Right renal cortex interstitium (tissue), 3 donors: ENCODE measurements around the gene KASH5. TPM values are rescaled to one million over a fixed set of nuclear protein-coding genes. Genes with fewer than 3 reads are reported as not detected.

Experiments
- DNase-seq, 3 donors: peaks; one replicate each; pipeline ENCODE4 v3.0.0-alpha.2; 2013; ENCODE audit warnings: low read depth in 3 of 3, low spot score in 2 of 3
- polyA plus RNA-seq, 3 donors: library from polyadenylated mRNA; unstranded; fragments of 120-200 nt; gene quantifications; one replicate each; pipeline ENCODE4 v1.2.1, GENCODE V29; 2013; ENCODE audit not compliant: insufficient read length in 3 of 3

The KASH5 gene
- polyA plus RNA-seq, 3 donors = 0.14 to 0.45 (median 0.18) TPM

GRCh38 chr19:49391581-49392399, 3.7 kb downstream of the KASH5 start:
- peak in 2 of 3 donors; percentile 51 to 64 for DNase-seq

GRCh38 chr19:49393881-49394280, 5.8 kb downstream of the KASH5 start:
- DNase-seq = no peak

- DNase-seq = no peak
Observed at GRCh38 chr19:49395581-49396407, 7.7 kb downstream of the KASH5 start.

GRCh38 chr19:49396738-49397505, 8.9 kb downstream of the KASH5 start:
- DNase-seq = no peak

GRCh38 chr19:49398001-49398615, 10.1 kb downstream of the KASH5 start:
- DNase-seq = no peak

- DNase-seq = no peak
Observed at GRCh38 chr19:49398931-49399330, 10.9 kb downstream of the KASH5 start.

- DNase-seq = no peak
Observed at GRCh38 chr19:49400029-49400428, 12.0 kb downstream of the KASH5 start.

- no peak for DNase-seq
Observed at GRCh38 chr19:49403404-49404187, 15.5 kb downstream of the KASH5 start.

GRCh38 chr19:49407079-49407478, 19.0 kb downstream of the KASH5 start:
- no peak for DNase-seq

GRCh38 chr19:49407482-49408015, 19.5 kb downstream of the KASH5 start:
- DNase-seq = no peak

- DNase-seq = no peak
Observed at GRCh38 chr19:49408816-49409440, 20.9 kb downstream of the KASH5 start.

- DNase-seq = no peak
Observed at GRCh38 chr19:49409441-49410029, 21.5 kb downstream of the KASH5 start.

- DNase-seq = no peak
Observed at GRCh38 chr19:49411681-49412326, 23.8 kb downstream of the KASH5 start.

- peak; percentile 57 to 74 (median 65) for DNase-seq
Observed at GRCh38 chr19:49413348-49413747, 25.3 kb downstream of the KASH5 start.

- DNase-seq = no peak
Observed at GRCh38 chr19:49414256-49414655, 26.2 kb downstream of the KASH5 start.

GRCh38 chr19:49415102-49415809, 27.2 kb downstream of the KASH5 start:
- no peak for DNase-seq

GRCh38 chr19:49415810-49416200, 27.8 kb downstream of the KASH5 start:
- DNase-seq = no peak

GRCh38 chr19:49417088-49417487, 29.0 kb downstream of the KASH5 start:
- no peak for DNase-seq
